Activated naive CD8-positive, alpha-beta T cell treated with anti-CD3 and anti-CD28 coated beads, Interleukin-2, amount 10 ng/mL, durations not matched to agents 7 days and 5 days (primary cell): Measurements from ENCODE around the gene METTL22. TPM values are rescaled to one million over a fixed set of nuclear protein-coding genes. Genes with fewer than 3 reads are reported as not detected.

Source experiments
- ATAC-seq: fragments of 150-1000 bp; cut with Tn5 transposase; one replicate; pipeline ENCODE4 v1.10.0; 2021; ENCODE audit warnings: low read depth, moderate library complexity
- POLR2A ChIA-PET: fragments of 350-600 bp; sonication (Branson Sonifier 250); formaldehyde crosslinking; loops from one replicate; lab custom pipeline; 2021; ENCODE audit warnings: antibody characterized with exemption; lab: Charles Lee
- DNase-seq: peaks from one replicate; pipeline ENCODE4 v3.0.0; 2021
- H3K27ac Mint-ChIP-seq: one replicate; pipeline ENCODE4 v1.8.0; 2022; ENCODE audit warnings: mild to moderate bottlenecking, mixed read lengths
- H3K27me3 Mint-ChIP-seq: one replicate; pipeline ENCODE4 v1.8.0; 2022; ENCODE audit warnings: mild to moderate bottlenecking, moderate library complexity, mixed read lengths
- H3K36me3 Mint-ChIP-seq: one replicate; pipeline ENCODE4 v1.8.0; 2021; ENCODE audit warnings: mild to moderate bottlenecking, mixed read lengths
- H3K4me1 Mint-ChIP-seq: one replicate; pipeline ENCODE4 v1.8.0; 2021; ENCODE audit warnings: mixed read lengths
- H3K4me3 Mint-ChIP-seq: one replicate; pipeline ENCODE4 v1.8.0; 2022; ENCODE audit warnings: mild to moderate bottlenecking, moderate library complexity, mixed read lengths
- H3K9me3 Mint-ChIP-seq: one replicate; pipeline ENCODE4 v1.8.0; 2021; ENCODE audit warnings: mixed read lengths
- total RNA-seq, 2 experiments: library from RNA; stranded (reverse); gene quantifications; one replicate each; pipeline ENCODE4 v1.2.3, GENCODE V29; 2021

The METTL22 gene
- total RNA-seq, 2 experiments from 2014 or later = 36.3 to 40.8 TPM

GRCh38 chr16:8611122-8611521, 10.4 kb upstream of the METTL22 start:
- no peak for ATAC-seq
- no peak overlapping the region for H3K4me3 Mint-ChIP-seq
- H3K9me3 Mint-ChIP-seq = no peaks in the 10 kb centered on the region
- H3K4me1 Mint-ChIP-seq = no peaks in the 10 kb centered on the region
- peaks cover 8% of the 10 kb centered on the region for H3K27me3 Mint-ChIP-seq
- POLR2A ChIA-PET = no interaction called here
- DNase-seq = no peak
- H3K27ac Mint-ChIP-seq = no peak overlapping the region
- H3K36me3 Mint-ChIP-seq = no peaks in the 10 kb centered on the region

GRCh38 chr16:8611886-8612600, 9.5 kb upstream of the METTL22 start:
- Mint-ChIP-seq H3K27me3 (peaks cover 8% of the 10 kb centered on the region), H3K4me3 (no peak overlapping the region), H3K9me3 (no peaks in the 10 kb centered on the region), H3K4me1 (no peaks in the 10 kb centered on the region), H3K27ac (no peak overlapping the region), H3K36me3 (no peaks in the 10 kb centered on the region)
- DNase-seq (no peak), ATAC-seq (no peak)
- POLR2A ChIA-PET = no interaction called here

- ATAC-seq (no peak), DNase-seq (no peak)
- no peaks in the 10 kb centered on the region for H3K36me3 Mint-ChIP-seq
- H3K27me3 Mint-ChIP-seq = peaks cover 17% of the 10 kb centered on the region
- no peak overlapping the region for H3K4me3 Mint-ChIP-seq
- no peak overlapping the region for H3K27ac Mint-ChIP-seq
- POLR2A ChIA-PET = no interaction called here
- no peaks in the 10 kb centered on the region for H3K9me3 Mint-ChIP-seq
- H3K4me1 Mint-ChIP-seq = no peaks in the 10 kb centered on the region
Measured at GRCh38 chr16:8614435-8615029, 7.0 kb upstream of the METTL22 start.

- Mint-ChIP-seq H3K4me3 (no peak overlapping the region), H3K4me1 (peaks cover 5% of the 10 kb centered on the region), H3K9me3 (no peaks in the 10 kb centered on the region), H3K27me3 (peaks cover 12% of the 10 kb centered on the region), H3K27ac (no peak overlapping the region), H3K36me3 (no peaks in the 10 kb centered on the region)
- no peak for DNase-seq
- POLR2A ChIA-PET = no interaction called here
- ATAC-seq = no peak
Measured at GRCh38 chr16:8619671-8620370, 1.7 kb upstream of the METTL22 start.

GRCh38 chr16:8620535-8620934, 963 bp upstream of the METTL22 start:
- peaks cover 5% of the 10 kb centered on the region for H3K4me1 Mint-ChIP-seq
- H3K27ac Mint-ChIP-seq = no peak overlapping the region
- no peaks in the 10 kb centered on the region for H3K9me3 Mint-ChIP-seq
- H3K4me3 Mint-ChIP-seq = peak overlapping the region; percentile 98
- DNase-seq = no peak
- H3K27me3 Mint-ChIP-seq = peaks cover 12% of the 10 kb centered on the region
- POLR2A ChIA-PET = interaction anchor here (0.8 kb wide), 1 partner anchor 21 kb away, joined by 3 read pairs; no protein-coding TSS in a partner anchor
- ATAC-seq = no peak
- no peaks in the 10 kb centered on the region for H3K36me3 Mint-ChIP-seq

GRCh38 chr16:8621222-8621571, 301 bp upstream of the METTL22 start:
- H3K4me1 Mint-ChIP-seq = peaks cover 5% of the 10 kb centered on the region
- H3K9me3 Mint-ChIP-seq = no peaks in the 10 kb centered on the region
- peak overlapping the region; percentile 98 for H3K4me3 Mint-ChIP-seq
- H3K27ac Mint-ChIP-seq = peak overlapping the region; percentile 92
- DNase-seq (no peak), ATAC-seq (no peak)
- H3K27me3 Mint-ChIP-seq = peaks cover 12% of the 10 kb centered on the region
- no peaks in the 10 kb centered on the region for H3K36me3 Mint-ChIP-seq
- POLR2A ChIA-PET = interaction anchor here (0.8 to 1.4 kb wide), 2 partner anchors 21 to 23 kb away, joined by 3 to 5 read pairs; no protein-coding TSS in a partner anchor

GRCh38 chr16:8622315-8622656, 788 bp downstream of the METTL22 start:
- Mint-ChIP-seq H3K4me3 (peak overlapping the region; percentile 98), H3K36me3 (peaks cover 6% of the 10 kb centered on the region), H3K27ac (peak overlapping the region; percentile 92), H3K9me3 (no peaks in the 10 kb centered on the region), H3K4me1 (peaks cover 5% of the 10 kb centered on the region), H3K27me3 (peaks cover 12% of the 10 kb centered on the region)
- ATAC-seq (no peak), DNase-seq (no peak)
- POLR2A ChIA-PET = interaction anchor here (1.0 to 1.4 kb wide), 3 partner anchors 22 to 195 kb away, joined by 3 to 5 read pairs (median 3); partner anchors contain the start of gene TMEM186

- Mint-ChIP-seq H3K27ac (no peak overlapping the region), H3K4me3 (no peak overlapping the region), H3K9me3 (no peaks in the 10 kb centered on the region), H3K36me3 (peaks cover 15% of the 10 kb centered on the region), H3K27me3 (peaks cover 8% of the 10 kb centered on the region), H3K4me1 (peaks cover 12% of the 10 kb centered on the region)
- DNase-seq (no peak), ATAC-seq (no peak)
- POLR2A ChIA-PET = no interaction called here
Measured at GRCh38 chr16:8623634-8624033, 2.1 kb downstream of the METTL22 start.

- peaks cover 17% of the 10 kb centered on the region for H3K4me1 Mint-ChIP-seq
- POLR2A ChIA-PET = no interaction called here
- H3K36me3 Mint-ChIP-seq = peaks cover 22% of the 10 kb centered on the region
- DNase-seq (no peak), ATAC-seq (no peak)
- no peak overlapping the region for H3K4me3 Mint-ChIP-seq
- H3K27ac Mint-ChIP-seq = no peak overlapping the region
- H3K27me3 Mint-ChIP-seq = no peaks in the 10 kb centered on the region
- H3K9me3 Mint-ChIP-seq = no peaks in the 10 kb centered on the region
Measured at GRCh38 chr16:8625491-8626087, 4.1 kb downstream of the METTL22 start.

- Mint-ChIP-seq H3K27ac (no peak overlapping the region), H3K36me3 (peaks cover 22% of the 10 kb centered on the region), H3K4me1 (peaks cover 17% of the 10 kb centered on the region), H3K4me3 (no peak overlapping the region), H3K27me3 (no peaks in the 10 kb centered on the region), H3K9me3 (no peaks in the 10 kb centered on the region)
- no peak for DNase-seq
- no peak for ATAC-seq
- POLR2A ChIA-PET = interaction anchor here (0.7 kb wide), 1 partner anchor 47 kb away, joined by 4 read pairs; no protein-coding TSS in a partner anchor
Measured at GRCh38 chr16:8626946-8627345, 5.4 kb downstream of the METTL22 start.

GRCh38 chr16:8627456-8627855, 6.0 kb downstream of the METTL22 start:
- H3K9me3 Mint-ChIP-seq = no peaks in the 10 kb centered on the region
- peaks cover 22% of the 10 kb centered on the region for H3K36me3 Mint-ChIP-seq
- H3K27me3 Mint-ChIP-seq = no peaks in the 10 kb centered on the region
- DNase-seq = no peak
- H3K4me1 Mint-ChIP-seq = peaks cover 12% of the 10 kb centered on the region
- H3K27ac Mint-ChIP-seq = no peak overlapping the region
- no peak overlapping the region for H3K4me3 Mint-ChIP-seq
- ATAC-seq = no peak
- POLR2A ChIA-PET = no interaction called here

GRCh38 chr16:8628981-8629725, 7.7 kb downstream of the METTL22 start:
- Mint-ChIP-seq H3K36me3 (peaks cover 22% of the 10 kb centered on the region), H3K27ac (no peak overlapping the region), H3K27me3 (no peaks in the 10 kb centered on the region), H3K4me1 (peaks cover 12% of the 10 kb centered on the region), H3K4me3 (no peak overlapping the region), H3K9me3 (no peaks in the 10 kb centered on the region)
- DNase-seq = no peak
- no peak for ATAC-seq
- POLR2A ChIA-PET = interaction anchor here (0.9 kb wide), 1 partner anchor 15 kb away, joined by 3 read pairs; no protein-coding TSS in a partner anchor
